Measurements from ENCODE around the gene SRGAP2B.
"Not testable (repeated sequence)": the region's sequence is repeated elsewhere in the genome, so short reads cannot be mapped to it uniquely, and the experiment has no call there.

Gene SRGAP2B

DNA sequence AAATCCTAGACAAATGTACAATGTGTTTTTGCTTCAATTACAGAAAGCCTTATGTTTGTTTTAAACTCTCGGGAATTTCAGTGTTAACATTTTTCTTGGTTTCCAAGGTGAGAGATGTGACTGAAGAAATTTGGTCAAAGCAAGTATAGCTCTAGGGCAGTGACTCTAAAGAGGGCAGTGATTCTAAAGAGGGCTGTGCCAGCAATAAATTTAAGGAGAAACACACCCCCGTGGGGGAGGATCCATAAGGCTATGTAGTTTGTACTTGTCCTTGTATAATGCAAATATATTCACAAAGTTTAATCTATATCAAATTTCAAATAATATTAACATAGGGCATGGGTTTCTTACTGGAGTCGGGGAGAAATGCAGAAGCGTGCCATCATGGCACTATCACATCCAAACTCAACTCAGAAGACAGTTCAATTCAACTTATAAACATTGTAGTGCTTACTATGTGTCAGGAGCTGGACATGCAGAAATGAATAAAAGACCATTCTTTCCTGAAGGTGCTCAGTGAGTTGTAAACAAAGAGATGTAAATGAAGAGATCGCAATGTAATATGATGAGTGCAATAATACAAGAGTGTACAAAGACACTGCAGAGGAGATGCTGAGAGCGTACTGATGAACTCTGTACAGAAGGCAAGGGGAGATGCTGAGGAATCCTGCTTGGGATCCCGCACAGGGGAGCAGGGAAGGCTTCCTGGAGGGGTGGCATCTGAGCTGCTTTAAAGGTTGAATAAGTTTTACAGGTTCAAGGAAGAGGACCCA lies 12.5 kb downstream of the SRGAP2B start:
- DNase-seq = not testable (repeated sequence)

GRCh38 chr1:145080193-145080592 lies 14.9 kb downstream of the SRGAP2B start:
- not testable (repeated sequence) for DNase-seq

GRCh38 chr1:145079737-145080136 lies 15.4 kb downstream of the SRGAP2B start:
- DNase-seq = not testable (repeated sequence)

GRCh38 chr1:145078787-145079370 lies 16.2 kb downstream of the SRGAP2B start:
- not testable (repeated sequence) for DNase-seq

DNA sequence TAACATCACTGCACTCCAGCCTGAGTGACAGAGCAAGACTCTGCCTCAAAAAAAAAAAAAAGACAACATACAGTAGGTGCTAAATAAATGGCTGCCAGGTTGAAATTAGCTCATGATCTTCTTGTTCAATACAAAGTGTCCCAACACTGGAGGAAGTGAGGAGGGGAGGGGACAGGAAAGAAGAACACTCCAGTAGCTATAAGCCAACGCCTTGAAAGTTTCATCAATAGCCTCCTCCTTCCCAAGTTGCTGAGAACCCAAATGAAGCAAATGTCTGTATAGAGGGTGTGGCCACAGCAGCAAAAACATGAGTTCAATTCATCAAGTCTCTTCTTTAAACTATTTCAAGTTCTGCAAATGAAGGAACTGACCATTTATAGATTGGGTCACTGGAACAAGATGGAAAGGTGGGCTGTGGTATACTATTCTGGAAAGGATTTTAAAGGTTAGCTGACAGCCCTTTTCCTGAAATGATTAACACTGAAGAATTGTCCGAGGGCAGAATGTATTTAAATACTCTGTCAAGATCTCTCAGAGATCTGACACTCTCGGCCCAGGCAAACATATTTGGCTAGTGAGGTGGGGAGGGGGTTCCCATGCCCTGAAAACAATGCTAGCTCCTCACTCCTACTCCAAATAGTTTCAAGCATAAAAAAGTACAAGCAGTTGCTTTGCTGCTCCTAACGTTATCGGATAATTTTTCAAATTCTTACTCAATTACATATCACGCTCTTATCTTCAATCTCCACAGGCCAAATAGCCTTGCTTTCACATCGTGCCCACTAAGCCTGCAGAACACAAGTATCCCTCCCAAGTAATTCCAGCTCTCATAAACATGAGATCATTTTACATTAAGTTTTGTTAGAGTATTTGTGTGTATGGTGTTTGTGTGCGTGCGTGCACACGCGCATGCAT lies 17.0 kb downstream of the SRGAP2B start:
- DNase-seq = not testable (repeated sequence)

DNA sequence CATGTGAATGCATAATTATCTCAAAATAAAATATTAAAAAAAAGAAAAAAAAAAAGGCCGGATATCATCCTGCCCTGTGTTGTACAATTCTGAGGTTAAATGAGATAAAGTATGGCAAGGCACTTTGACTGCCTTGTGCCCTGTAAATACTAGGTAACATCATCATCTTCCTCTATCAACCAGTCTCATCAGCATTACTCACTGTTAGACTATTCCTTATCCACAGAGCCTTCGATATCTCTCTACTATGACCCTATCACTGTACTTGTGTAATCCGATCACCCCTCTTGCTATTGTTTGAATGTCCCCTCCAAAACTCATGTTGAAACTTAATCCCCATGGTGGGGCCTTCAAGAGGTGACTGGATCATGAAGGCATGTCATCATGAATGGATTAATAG lies 18.3 kb downstream of the SRGAP2B start:
- not testable (repeated sequence) for DNase-seq

- not testable (repeated sequence) for DNase-seq
Observed at GRCh38 chr1:145074021-145074559, 21.0 kb downstream of the SRGAP2B start.

GRCh38 chr1:145071569-145071968 lies 23.6 kb downstream of the SRGAP2B start:
- DNase-seq = not testable (repeated sequence)

GRCh38 chr1:145066486-145066885 lies 28.6 kb downstream of the SRGAP2B start:
- not testable (repeated sequence) for DNase-seq

- DNase-seq = not testable (repeated sequence)
Observed at GRCh38 chr1:145065194-145065826, 29.8 kb downstream of the SRGAP2B start.

GRCh38 chr1:145063941-145064648 lies 31.0 kb downstream of the SRGAP2B start:
- not testable (repeated sequence) for DNase-seq

GRCh38 chr1:145063285-145063684 lies 31.8 kb downstream of the SRGAP2B start:
- DNase-seq = not testable (repeated sequence)

- not testable (repeated sequence) for DNase-seq
Observed at GRCh38 chr1:145058184-145058583, 36.9 kb downstream of the SRGAP2B start.

DNA sequence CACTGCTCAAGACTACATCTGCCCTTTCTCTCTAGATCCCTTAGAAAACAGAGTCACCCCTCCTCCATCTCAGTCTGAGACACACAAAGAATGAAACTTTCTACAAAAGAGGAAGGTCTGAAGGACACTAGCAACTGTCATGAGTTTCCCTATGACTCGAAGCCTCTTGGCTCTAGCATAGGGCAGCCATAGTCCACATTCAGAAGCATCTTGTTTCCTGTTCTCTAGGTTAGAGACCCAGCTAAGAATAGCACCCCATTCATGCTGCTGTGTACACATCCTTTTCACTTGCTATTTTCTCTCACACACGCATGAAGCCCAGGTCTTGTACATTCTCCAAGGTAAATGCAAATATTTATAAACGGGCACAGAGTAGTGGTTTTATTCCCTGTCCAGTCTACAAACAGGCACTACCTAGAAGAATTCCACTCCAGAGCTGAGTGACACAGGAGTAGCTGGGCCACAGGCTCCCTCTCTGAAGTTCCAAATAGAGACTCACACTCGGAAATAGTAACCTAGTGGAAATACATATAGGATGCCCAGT lies 39.8 kb downstream of the SRGAP2B start:
- not testable (repeated sequence) for DNase-seq

GRCh38 chr1:145053428-145053827 lies 41.7 kb downstream of the SRGAP2B start:
- DNase-seq = not testable (repeated sequence)

GRCh38 chr1:145052019-145052776 lies 42.9 kb downstream of the SRGAP2B start:
- DNase-seq = not testable (repeated sequence)

DNA sequence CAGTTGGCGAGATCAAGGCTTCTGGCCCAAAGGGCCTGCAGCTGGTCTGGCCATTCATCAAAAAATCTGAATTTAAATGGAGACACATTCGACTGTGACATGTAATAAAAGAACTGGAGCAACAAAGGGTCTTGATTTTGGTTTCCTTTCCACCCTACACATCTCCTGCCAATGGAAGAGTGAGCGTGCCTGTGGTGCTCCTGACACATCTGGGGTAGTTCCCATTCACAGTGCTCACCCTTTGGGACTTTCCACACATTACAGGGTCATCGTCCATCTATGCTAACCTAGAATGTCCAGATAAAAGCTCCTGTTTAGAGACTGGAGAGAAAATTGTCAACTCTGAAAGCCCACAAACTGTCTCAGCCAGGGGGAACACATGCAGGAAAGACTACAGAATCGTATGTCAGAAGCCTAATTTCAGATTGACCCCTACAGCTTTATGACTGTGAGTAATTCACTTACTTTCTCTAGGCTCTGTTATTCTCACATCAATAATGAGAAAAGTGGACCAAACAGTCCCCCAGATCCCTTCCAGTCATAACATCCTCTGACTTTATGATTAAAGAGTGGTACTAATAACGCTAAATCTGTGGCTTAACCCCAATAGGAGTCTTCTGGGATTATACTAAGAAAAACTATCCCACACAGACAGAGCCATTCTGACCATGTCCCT lies 46.8 kb downstream of the SRGAP2B start:
- not testable (repeated sequence) for DNase-seq

GRCh38 chr1:145047553-145047952 lies 47.6 kb downstream of the SRGAP2B start:
- not testable (repeated sequence) for DNase-seq

GRCh38 chr1:145045571-145046273 lies 49.4 kb downstream of the SRGAP2B start:
- DNase-seq = not testable (repeated sequence)

All from erythroblast (primary cell).